Measurements from ENCODE around the gene PTK6.

The PTK6 gene

DNA sequence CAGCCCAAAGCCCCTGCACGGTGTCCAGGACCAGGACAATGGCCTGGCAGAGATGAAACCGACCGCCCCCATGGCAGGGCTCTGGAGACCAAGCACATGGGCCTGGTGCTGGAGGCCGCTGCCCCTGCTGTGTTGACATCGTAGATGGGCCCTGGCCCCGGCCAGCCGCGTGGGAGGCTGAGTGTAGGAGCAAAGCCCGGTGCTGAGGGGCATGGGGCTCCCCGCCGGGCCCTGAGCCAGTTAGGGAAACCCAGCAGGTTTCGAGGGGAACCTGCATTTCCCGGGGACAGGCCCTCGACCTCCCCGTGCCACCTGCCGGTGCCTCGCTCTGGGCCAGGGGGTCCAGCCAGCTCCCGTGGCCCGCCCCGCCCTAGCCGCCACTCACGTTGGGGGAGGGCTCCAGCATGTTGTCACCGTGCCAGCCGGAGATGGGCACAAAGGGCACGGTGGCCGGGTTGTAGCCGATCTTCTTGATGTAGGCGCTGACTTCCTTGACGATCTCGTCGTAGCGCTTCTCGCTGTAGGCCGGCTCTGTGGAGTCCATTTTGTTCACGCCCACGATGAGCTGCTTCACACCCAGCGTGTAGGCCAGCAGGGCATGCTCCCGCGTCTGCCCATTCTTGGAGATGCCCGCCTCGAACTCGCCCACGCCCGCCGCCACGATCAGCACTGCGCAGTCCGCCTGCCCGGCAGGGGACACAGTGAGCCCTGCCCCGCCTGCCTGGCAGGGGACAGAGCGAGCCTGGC is 42.6 kb downstream of the PTK6 start:
- Histone ChIP-seq H3K27ac (no peak overlapping the region), H3K4me3 (no peak overlapping the region)
- DNase-seq (ENCODE audit: low spot score): no peak
- no peak for TF ChIP-seq CTCF (IDR thresholded peaks at IDR 0.05)

- H3K4me3 ChIP-seq: no peak overlapping the region
- H3K27ac ChIP-seq: no peak overlapping the region
- no peak for DNase-seq (ENCODE audit: low spot score)
- no peak for TF ChIP-seq CTCF (IDR thresholded peaks at IDR 0.05)
Measured at GRCh38 chr20:63494084-63494419, 43.1 kb downstream of the PTK6 start.

GRCh38 chr20:63493563-63494020 is 43.6 kb downstream of the PTK6 start:
- DNase-seq (ENCODE audit: low spot score): no peak
- TF ChIP-seq CTCF (IDR thresholded peaks at IDR 0.05): no peak
- Histone ChIP-seq H3K4me3 (no peak overlapping the region), H3K27ac (no peak overlapping the region)

DNA sequence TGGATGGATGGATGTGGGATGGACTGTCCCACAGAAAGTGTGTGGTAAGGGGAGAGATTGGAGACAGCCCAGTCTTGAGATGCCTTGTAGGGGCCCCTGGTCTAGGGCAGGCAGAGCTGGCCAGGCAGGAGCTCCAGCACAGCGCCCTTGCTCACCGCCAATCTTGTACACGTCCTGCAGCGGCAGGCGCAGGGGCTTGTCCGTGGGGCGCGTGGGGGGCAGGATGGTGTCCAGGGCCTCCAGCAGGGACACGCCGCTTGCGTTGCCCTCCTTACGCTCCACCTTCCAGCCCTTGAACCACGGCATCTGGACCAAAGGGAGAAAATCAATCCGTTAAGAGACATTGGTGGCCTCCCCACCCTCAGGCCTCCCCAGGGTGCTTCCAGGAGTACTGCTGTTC is 44.2 kb downstream of the PTK6 start:
- no peak for TF ChIP-seq CTCF (IDR thresholded peaks at IDR 0.05)
- H3K4me3 ChIP-seq: no peak overlapping the region
- DNase-seq (ENCODE audit: low spot score): no peak
- H3K27ac ChIP-seq: no peak overlapping the region

GRCh38 chr20:63492518-63492917 is 44.7 kb downstream of the PTK6 start:
- no peak for TF ChIP-seq CTCF (IDR thresholded peaks at IDR 0.05)
- DNase-seq (ENCODE audit: low spot score): no peak
- H3K27ac ChIP-seq: no peak overlapping the region
- H3K4me3 ChIP-seq: no peak overlapping the region

- Histone ChIP-seq H3K27ac (no peak overlapping the region), H3K4me3 (no peak overlapping the region)
- no peak for DNase-seq (ENCODE audit: low spot score)
- no peak for TF ChIP-seq CTCF (IDR thresholded peaks at IDR 0.05)
Measured at GRCh38 chr20:63491635-63492230, 45.4 kb downstream of the PTK6 start.

- H3K27ac ChIP-seq: no peak overlapping the region
- no peak for DNase-seq (ENCODE audit: low spot score)
- H3K4me3 ChIP-seq: no peak overlapping the region
- TF ChIP-seq CTCF (IDR thresholded peaks at IDR 0.05): no peak
Measured at GRCh38 chr20:63491078-63491477, 46.1 kb downstream of the PTK6 start.
